Measurements from ENCODE around the gene SEZ6.

DNA sequence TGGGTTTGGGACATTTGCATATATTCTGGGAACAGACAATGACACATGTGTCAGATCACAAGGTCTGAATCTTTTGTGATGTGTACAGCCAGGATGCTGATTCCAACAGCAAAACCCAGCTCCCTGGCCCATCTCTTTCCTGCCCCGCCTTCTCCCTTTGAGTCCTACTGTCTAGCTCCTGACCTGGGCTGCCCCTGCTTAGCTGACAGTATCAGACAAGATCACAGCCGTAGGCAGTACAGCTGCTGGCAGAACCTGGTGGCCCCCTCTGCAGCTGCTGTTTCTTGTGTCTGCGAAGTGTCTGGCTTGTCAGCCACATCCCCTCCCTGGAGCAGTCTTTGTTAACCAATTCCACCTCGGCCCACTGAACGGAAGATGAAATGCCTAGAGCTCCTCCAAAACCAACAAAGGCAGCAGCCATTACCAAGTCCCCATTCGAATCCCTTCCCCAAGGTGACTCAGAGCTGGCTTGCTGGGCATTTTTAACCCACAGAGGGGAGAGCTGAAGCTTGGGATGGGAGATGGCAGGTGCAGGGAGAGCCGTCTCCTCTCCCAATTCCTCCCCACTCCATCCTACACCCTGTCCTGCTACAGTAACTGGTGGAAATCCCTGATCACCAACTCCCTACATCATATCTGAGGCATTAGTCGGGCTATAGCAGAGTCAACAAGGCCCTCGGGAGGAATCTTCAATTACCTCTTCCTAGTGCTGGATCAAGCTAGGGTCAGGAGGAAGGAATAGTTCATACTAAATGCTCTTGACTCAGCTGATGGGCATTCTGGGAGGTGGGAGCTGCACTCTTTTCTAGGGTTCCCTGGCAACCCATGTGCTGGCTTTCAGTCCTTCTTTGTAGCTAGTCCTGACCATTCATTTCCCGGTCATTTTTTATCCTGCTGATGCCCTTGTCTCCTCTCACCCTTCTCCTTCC lies 42.9 kb upstream of the SEZ6 start:
- TF ChIP-seq, protein P1, sequence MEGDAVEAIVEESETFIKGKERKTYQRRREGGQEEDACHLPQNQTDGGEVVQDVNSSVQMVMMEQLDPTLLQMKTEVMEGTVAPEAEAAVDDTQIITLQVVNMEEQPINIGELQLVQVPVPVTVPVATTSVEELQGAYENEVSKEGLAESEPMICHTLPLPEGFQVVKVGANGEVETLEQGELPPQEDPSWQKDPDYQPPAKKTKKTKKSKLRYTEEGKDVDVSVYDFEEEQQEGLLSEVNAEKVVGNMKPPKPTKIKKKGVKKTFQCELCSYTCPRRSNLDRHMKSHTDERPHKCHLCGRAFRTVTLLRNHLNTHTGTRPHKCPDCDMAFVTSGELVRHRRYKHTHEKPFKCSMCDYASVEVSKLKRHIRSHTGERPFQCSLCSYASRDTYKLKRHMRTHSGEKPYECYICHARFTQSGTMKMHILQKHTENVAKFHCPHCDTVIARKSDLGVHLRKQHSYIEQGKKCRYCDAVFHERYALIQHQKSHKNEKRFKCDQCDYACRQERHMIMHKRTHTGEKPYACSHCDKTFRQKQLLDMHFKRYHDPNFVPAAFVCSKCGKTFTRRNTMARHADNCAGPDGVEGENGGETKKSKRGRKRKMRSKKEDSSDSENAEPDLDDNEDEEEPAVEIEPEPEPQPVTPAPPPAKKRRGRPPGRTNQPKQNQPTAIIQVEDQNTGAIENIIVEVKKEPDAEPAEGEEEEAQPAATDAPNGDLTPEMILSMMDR (IDR thresholded peaks at IDR 0.05): no peak
- no peak for TF ChIP-seq POLR2A (IDR thresholded peaks at IDR 0.05)

Data from vagina (tissue), 2 donors.